Caki2 (cell line): ENCODE results near the gene RELA. TPM values are rescaled to one million over a fixed set of nuclear protein-coding genes. Genes with fewer than 3 reads are reported as not detected.
"Not testable (repeated sequence)": the region's sequence is repeated elsewhere in the genome, so short reads cannot be mapped to it uniquely, and the experiment has no call there.

ENCODE experiments used
- DNase-seq: peaks from one replicate; pipeline ENCODE4 v3.0.0-alpha.2; 2015; ENCODE audit warnings: low read depth
- in situ Hi-C: cut with HindIII; loops from 2 replicates; pipeline ENCODE4 v1.10.0; 2016; ENCODE audit warnings: low sequenced_read_pairs, low pct_unique_long_range_greater_than_20kb, mixed read lengths
- total RNA-seq: library from RNA; depleted of rRNA; stranded (reverse); fragments of >200 nt; shearing (Covaris generic); gene quantifications from 2 replicates; pipeline ENCODE4 v1.2.3, GENCODE V29; 2014; ENCODE audit warnings: low replicate concordance; rRNA removed

The RELA gene
- 36.3 and 49.7 TPM in 2 replicates for total RNA-seq

DNA sequence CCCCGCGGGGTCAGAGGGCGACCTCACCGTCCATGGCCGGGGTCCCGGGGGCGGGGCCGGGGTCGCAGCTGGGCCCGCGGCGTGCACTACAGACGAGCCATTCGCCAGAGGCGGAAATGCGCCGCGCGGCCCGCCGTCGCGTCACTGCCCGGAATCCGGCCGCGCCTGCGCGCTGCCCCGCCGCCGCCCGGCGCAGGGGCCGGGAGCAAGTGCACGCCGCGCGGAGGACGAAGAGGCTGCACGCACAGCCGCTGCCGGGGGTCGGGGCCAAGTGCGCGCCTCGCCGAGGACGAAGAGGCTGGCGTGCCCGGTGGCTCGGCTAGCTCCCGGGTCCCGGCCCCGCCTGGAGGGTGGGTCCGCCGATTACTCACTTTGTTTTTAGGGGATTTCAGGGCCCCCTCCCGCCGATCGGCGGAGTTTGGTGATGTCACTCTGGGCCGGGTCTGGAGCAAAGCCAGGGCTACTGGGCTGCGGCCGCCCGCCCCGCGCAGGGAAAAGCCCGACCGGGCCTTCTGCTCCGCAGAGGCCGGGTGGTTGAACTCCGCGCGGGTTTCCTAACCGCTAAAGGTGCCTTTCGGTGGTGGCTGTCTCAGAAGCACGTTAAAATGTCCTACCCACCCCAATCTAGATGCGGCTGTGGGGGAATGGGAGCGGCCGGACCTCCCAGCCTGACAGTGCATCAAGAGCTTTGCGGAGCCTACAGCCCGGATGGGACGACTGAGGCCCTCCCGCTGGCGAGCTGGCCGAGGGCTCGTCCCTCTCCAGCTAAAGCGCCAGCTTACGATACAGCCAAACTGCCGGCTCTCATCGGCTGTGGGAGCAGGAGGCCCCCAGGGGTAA, at the start of gene RELA:
Gene RELA, minus strand, starts transcription at position 118 of the 840 bp plus-strand sequence. Its CDS starts 84 bp downstream, at position 34.
- in situ Hi-C loops = no loop called here
- peak; percentile 97 for DNase-seq

DNA sequence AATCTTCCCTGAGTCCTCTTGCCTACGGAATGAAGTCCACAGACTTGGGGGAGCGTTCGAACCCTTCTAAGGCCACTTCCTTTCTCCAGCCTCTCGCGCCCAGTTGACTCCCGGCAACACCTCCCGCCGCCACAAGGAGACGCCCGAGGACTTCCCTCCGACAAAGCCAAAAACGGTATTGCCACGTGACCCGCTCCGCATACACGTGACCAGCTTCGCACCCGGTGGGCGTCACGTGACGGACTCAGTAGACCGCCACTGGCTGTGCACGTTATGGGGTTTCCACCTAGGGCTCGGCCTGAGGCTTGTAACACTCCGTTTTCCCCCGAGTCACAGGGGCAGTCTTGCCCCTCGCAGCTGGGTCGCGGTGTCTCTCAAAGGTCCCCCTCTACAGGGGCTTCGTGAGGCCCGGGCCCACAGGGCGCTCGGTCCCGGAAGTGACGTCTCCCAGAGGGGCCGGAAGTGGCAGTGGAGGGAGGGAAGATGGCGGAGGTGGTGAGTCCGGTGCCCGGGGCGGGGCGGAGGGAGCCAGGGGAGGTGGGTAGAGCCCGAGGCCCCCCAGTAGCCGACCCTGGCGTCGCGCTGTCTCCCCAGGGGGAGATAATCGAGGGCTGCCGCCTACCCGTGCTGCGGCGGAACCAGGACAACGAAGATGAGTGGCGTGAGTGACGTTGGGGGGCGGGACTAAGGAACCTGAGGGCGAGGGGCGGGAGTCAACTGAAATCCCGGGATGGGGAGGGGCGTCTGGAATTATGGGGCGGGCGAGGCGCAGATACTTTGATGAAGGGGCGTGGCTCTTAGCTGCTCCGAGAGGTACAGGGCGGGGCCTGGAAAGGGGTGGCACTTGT, 49.3 kb upstream of the RELA start, which contains the start of gene KAT5:
Gene KAT5, plus strand, starts transcription at position 468 of the 848 bp plus-strand sequence. Its CDS starts 16 bp downstream, at position 484.
- DNase-seq = peak; percentile 99
- in situ Hi-C loops = no loop called here

DNA sequence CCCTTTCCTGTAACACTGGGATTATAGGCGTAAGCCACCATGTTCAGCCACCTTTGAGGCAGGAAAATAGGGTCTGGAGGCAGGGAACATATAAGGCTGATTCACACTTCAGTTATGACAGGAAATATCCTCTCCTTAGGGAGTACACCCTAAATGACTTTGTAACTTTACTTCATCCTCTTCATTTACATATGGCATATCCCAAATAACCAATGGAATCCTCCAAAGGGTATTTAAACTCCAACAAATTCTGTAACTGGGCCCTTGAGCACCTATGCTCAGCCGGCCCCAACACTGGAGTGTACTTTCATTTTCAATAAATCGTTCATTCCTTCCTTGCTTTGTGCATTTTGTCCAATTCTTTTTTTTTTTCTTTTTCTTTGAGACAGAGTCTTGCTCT, 47.7 kb upstream of the RELA start:
- in situ Hi-C loops = no loop called here
- no peak for DNase-seq

DNA sequence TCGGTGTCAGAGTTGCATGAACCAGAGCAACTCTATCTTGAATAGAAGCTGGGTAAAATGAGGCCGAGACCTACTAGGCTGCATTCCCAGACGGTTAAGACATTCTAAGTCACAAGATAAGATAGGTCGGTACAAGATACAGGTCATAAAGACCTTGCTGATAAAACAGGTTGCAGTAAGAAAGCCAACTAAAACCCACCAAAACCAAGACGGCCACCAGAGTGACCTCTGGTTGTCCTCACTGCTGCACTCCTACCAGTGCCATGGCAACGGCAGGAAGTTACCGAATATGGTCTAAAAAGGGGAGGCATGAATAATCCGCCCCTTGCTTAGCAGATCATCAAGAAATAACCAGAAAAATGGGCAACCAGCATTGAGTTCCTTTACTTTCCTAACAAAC, 46.9 kb upstream of the RELA start:
- in situ Hi-C loops = no loop called here
- DNase-seq = no peak

DNA sequence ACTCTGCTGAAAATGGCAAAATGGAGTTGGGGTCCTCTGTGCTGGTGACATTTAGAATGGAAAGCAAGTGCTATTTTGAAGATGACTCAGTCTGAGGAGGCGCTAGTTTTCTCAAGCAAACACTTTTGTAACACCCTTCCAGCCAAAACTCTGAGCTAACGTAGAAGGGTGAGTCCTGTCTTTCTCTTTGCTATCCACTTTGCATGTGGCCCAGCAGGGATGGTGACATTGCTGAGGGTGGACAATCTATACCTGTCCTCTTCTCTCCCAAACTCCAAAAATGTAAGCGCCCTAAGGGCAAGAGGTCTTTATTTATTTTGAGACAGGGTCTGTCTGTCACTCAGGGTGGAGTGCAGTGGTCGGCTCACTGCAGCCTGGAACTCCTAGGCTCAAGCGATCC, 45.7 kb upstream of the RELA start:
- in situ Hi-C loops = no loop called here
- no peak for DNase-seq

DNA sequence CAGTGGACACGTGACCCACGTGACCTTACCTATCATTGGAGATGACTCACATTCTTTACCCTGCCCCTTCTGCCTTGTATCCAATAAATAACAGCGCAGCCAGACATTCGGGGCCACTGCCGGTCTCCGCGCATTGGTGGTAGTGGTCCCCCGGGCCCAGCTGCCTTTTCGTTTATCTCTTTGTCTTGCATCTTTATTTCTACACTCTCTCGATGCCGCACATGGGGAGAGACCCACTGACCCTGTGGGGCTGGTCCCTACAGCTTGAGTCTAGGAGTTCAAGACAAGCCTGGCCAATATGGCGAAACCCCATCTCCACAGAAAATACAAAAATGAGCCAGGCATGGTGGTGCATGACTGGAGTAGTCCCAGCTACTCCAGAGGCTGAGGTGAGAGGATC, 44.3 kb upstream of the RELA start:
- in situ Hi-C loops, DNase-seq: not testable (repeated sequence)

GRCh38 chr11:65706303-65706763, 43.6 kb upstream of the RELA start:
- in situ Hi-C loops = not testable (repeated sequence)
- DNase-seq = peak; percentile 48

DNA sequence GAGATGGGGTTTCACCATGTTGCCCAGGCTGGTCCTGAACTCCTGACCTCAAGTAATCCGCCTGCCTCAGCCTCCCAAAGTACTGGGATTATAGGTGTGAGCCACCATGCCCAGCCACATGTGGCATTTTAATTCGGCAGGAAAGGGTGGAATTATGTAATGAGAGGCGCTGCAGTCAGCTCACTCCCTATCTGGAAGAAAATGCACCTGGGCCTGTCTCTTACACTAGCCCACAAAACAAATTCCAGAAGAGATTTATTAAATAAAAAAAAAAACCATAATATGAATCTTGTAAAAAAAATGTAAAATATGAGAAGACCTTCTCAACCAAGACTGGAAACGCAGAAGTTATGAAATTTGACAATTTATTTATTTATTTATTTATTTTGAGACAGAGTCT, 41.1 kb upstream of the RELA start:
- in situ Hi-C loops = no loop called here

GRCh38 chr11:65701686-65702085, 39.0 kb upstream of the RELA start:
- in situ Hi-C loops = no loop called here
- no peak for DNase-seq

More for the DNA sequence above, 41.1 kb upstream of the RELA start:
- DNase-seq = no peak

GRCh38 chr11:65700399-65700798, 37.7 kb upstream of the RELA start:
- in situ Hi-C loops = no loop called here
- DNase-seq = no peak

DNA sequence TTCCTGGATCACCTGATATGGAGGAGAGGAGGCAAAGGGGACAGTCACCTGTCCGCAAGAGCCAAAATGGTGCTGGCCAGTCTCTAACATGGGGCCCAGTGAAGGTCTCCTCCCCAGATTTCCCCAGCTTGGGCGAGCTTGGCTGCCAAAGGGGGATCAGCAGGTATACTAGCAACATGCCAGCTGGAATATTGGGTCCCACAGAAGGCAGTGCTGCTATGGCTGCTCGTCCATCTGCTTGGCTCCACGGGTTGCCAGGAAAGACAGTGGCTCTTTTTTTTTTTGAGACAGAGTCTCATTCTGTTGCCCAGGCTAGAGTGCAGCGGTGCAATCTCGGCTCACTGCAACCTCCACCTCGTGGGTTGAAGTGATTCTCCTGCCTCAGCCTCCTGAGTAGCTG, 36.6 kb upstream of the RELA start:
- no peak for DNase-seq
- in situ Hi-C loops = no loop called here

- in situ Hi-C loops = no loop called here
- DNase-seq = no peak
Observed at GRCh38 chr11:65698205-65698604, 35.5 kb upstream of the RELA start.

GRCh38 chr11:65696802-65697552, 34.3 kb upstream of the RELA start:
- DNase-seq = no peak
- in situ Hi-C loops = no loop called here

- in situ Hi-C loops = no loop called here
- peak; percentile 62 for DNase-seq
Observed at GRCh38 chr11:65695459-65696241, 32.9 kb upstream of the RELA start.

- no peak for DNase-seq
- in situ Hi-C loops = no loop called here
Observed at GRCh38 chr11:65692367-65692766, 29.7 kb upstream of the RELA start.

DNA sequence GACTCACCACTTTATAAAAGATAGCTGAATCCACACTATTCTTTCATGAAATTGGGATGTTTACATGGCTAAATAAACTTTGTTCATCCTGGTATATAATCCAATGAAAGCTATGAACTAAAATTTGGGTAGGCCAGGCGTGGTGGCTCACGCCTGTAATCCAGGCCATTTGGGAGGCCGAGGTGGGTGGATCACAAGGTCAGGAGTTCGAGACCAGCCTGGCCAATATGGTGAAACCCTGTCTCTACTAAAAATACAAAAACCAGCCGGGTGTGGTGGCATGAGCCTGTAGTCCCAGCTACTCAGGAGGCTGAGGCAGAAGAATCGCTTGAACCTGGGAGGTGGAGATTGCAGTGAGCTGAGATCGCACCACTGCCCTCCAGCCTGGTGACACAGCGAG, 29.1 kb upstream of the RELA start:
- DNase-seq, in situ Hi-C loops: not testable (repeated sequence)

DNA sequence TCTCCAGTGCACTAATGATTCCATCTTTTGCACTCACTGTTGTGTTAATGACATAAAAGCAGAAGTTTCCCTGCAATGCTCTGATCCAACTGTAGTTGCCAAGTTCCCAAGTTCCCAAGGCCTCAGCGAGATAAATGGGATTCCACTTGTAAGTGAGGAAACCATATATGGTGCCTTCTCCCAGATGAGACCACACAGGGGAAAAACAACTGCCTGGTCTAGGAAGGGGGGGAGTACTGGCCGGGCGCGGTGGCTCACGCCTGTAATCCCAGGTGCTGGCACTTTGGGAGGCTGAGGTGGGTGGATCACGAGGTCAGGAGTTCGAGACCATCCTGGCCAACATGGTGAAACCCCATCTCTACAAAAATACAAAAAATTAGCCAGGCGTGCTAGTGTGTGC, 23.3 kb upstream of the RELA start:
- in situ Hi-C loops = no loop called here
- DNase-seq = no peak

GRCh38 chr11:65683480-65683879, 20.8 kb upstream of the RELA start:
- in situ Hi-C loops, DNase-seq: not testable (repeated sequence)
